Measurements from ENCODE around the gene SMAD9.

Gene SMAD9

DNA sequence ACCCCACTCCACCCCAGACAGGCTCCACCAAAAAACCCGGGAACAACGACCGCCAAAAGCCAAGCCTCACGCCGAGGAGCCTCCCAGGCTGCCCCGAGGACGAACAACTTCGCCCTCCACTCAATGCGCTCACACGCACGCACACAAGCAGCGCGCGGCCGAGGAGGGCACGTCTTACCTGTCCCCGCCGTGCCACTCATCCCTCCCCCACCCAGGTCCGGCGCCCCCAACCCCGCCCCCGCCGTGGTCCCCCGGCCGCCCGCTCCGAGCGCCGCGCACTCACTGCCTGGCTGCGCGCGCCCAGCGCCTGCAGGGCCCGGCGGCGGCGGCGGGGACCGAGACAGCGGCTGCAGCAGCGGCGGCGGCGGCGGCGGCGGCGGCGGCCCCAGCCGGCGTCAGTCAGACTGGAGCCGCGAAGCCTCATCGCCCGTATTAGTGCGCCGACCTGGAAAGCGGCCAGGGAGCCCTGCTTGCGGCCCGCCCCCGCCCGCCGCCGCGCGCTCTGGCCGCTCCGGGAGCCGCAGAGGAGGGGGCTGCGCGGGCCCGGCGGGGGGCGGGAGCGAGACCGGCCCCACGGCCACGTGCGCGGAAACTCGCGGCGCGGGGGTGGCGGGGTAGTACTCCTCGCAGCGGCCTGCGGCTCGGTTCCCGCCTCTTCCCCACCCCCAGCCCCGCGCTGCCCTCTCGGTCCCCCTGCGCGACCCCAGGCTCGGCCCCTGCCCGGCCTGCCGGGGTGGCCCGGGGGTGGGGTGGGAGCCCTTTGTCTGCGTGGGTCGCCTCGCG is at the start of gene SMAD9:
SMAD9 (minus strand) TSS at position 406 of the 783 bp plus-strand sequence. CDS start 40,549 bp downstream, outside the sequence.
- DNase-seq (ENCODE audit: low read depth in 1 of 2, low spot score in 1 of 2), result no peak

DNA sequence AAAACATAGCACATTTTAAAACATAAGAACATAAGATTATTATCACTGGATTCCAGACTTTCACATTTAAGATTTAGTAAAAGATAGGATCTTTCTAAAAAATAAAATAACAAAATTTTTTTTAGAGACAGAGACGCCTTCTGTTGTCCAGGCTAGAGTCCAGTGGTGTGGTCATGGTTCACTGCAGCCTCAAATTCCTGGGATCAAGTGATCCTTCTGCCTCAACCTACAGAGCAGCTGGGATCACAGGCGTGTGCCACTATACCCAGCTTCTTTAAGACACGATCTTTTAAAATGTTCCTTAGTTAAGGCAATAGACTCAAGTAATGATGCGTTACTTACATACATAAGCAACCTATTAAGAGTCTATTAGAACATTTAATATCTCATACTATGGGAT is 46.4 kb upstream of the SMAD9 start:
- DNase-seq (ENCODE audit: low read depth in 1 of 2, low spot score in 1 of 2), result no peak

DNA sequence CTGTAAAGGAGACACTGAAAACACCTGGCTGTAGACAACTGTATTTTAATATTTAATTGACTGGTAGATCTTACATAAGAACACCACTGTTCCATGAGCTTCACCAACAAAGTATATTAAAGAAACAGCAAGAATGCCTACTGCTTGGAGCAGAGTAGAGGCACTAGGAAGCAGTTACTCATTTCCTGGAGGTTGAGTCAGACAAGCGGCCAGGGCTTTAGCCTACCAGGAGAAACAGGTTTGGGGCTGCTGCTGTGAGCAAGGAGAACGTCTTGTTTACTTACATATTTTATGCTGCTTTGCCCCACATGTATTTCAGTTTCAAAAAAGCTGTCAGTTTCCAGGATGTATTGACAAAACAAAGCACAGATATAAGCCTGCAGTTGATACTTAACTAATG is 45.7 kb upstream of the SMAD9 start:
- no peak for DNase-seq (ENCODE audit: low read depth in 1 of 2, low spot score in 1 of 2)

DNA sequence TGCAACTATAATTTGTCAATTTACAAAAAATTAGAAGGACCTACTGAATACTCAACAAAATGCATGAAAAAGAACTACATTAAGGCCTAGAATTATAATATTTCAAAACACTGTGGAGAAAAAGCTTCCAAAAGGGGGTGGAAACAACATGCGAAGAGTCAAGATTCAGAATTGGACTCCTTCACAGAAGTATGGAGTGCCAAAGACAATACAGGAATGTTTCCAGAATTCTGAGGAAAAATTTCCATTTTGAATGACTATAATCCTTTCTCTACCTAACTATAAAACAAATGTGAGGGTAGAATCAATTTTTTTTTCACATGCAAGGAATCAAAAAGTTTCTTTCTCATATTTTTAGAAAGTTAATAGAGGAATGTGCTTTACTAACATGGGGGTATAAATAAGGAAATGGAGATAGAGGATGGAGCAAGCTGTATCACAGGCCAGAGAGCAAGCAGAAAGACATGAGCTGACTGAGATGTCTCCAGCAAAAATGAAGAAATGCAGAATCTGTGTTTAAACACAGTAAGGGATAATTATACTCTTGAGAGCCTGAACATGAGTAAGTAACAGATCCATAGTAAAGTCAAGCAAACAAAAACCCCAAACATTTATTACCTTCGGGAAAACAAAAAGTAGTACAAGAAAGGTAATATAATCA is 39.5 kb upstream of the SMAD9 start:
- DNase-seq (ENCODE audit: low read depth in 1 of 2, low spot score in 1 of 2), result no peak

DNA sequence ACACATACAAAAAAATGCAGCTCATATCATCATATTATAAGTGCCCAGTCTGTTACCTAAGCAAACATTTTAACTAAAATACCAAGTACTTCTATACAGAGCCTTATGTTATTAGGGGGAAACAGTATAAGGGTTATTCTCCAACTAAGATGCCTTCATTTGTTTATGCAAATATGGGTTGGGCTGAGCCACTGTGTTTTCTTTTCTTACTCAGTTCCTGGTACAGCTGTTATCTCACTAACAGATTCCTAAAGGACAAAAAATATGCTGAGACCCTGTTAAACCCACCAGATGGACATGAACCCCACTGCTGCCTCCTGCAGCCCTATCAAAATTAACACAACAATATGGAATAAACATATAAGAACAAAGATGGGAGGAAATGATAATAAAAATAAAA is 34.5 kb upstream of the SMAD9 start:
- DNase-seq (ENCODE audit: low read depth in 1 of 2, low spot score in 1 of 2), result no peak

DNA sequence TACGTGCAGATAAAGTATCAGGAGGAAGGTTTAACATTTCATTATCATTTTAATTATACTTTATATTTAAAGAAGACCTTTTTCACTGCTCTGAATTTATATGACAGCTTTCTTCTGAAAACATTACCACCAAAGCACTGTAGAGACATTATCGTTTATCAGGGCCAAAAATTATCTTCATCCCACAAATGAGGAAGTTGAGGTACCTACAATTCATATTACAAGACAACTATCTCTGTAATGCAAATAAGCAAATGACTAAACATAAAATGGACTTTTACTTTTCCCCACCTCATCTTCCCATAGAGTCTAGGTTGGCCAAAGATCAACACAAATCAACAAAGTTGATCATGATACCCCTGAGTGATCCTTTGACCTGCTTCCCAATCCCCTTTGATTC is 30.9 kb upstream of the SMAD9 start:
- DNase-seq (ENCODE audit: low read depth in 1 of 2, low spot score in 1 of 2), result no peak

DNA sequence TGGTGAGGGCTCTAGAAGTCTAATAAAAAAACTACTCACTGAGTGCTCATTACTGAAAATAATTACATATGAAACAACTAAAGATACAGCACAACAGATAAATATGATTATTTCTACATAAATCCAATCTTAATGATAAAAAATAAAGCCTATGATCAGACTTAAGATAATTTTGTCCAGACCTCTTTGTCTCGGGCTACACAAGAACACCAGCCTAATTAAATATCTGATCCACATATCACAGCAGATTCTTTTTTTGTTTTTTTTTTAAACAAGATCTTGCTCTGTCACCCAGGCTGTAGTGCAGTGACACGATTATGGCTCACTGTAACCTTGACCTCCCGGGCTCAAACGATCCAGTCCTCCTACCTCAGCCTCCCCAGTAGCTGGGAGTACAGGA is 30.3 kb upstream of the SMAD9 start:
- no peak for DNase-seq (ENCODE audit: low read depth in 1 of 2, low spot score in 1 of 2)

DNA sequence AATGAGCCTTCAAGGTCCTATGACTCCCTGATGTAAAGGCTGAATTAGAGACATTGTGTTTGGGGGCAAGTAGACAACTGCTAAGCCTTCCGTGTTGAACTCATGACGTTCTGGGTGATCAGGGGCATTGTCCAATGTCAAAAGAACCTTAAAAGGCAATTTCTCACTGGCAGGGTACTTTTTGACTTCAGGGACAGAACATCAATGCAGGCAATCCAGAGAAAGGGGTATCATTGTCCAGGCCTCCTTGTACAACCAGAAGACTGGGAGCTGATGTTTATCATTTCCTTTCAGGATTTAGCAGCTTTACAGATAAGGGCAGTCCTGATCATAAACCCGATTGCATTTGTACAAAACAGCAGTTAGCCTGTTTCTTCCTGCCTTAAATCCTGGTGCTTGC is 25.0 kb upstream of the SMAD9 start:
- DNase-seq (ENCODE audit: low read depth in 1 of 2, low spot score in 1 of 2), result no peak

DNA sequence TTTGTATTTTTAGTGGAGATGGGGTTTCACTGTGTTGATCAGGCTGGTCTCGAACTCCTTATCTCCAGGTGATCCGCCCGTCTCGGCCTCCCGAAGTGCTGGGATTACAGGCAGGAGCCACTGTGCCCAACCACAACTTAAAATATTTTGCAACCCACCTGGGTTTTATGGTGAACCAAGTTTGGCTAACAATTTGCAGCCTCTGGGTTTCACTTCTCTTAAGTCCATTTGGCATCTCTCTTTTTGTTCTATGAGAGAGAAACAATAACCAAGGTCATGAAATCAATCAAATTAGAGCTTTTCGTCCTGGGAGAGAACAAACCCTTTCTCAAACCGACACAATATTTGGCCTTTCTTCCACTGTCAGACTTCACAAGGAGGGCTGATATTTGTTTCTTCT is 5.6 kb upstream of the SMAD9 start:
- no peak for DNase-seq (ENCODE audit: low read depth in 1 of 2, low spot score in 1 of 2)

DNA sequence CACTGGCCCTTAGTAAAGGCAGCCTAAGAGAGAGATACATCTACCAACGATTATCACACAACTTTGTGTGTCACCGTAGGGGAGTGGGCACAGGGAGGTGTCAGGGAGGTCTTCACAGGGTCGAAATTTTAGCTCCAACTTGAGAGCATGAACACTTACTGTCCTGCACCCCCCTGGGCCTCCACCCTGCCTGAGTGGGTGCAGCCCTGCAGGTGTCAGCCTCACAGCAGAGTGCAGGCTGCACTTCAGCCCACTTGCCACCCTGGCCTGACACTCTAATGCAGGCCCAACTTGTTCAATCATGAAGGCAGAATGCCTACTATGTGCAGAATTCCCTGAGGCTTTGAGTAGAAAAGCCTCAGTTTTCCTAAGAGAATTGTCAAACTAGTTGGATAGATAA is 4.0 kb upstream of the SMAD9 start:
- DNase-seq (ENCODE audit: low read depth in 1 of 2, low spot score in 1 of 2), result no peak

DNA sequence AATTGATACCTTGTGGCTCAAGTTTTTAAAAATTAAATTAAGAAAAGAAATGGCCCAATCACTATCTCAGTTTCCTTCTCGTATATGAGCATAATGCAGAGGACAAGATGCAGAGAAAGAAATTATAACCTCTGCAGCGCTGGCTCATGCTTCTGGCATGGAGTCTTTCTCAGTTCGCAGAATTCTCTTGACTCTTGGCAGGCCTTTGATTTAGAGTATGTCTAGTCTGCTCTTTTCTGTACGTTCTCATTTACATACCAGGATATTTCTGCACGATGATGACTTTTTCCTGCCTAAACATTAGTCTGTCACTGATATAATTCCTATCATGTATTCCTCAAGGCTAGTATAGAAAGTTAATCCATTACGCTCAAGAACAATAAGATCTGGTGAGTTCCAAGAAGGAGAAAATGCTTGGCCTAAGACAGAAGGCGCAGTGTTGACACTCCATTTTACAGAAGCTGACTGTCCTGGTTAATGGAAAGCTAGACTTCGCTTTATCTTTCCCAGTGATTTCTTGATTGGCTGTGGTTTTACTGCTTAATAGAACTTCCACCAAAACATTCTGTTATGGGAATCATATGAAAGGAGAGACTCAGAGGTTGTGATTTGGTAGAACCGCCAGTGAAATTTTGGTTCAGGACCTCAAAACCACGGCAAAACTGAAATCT is 1.7 kb upstream of the SMAD9 start:
- no peak for DNase-seq (ENCODE audit: low read depth in 1 of 2, low spot score in 1 of 2)

DNA sequence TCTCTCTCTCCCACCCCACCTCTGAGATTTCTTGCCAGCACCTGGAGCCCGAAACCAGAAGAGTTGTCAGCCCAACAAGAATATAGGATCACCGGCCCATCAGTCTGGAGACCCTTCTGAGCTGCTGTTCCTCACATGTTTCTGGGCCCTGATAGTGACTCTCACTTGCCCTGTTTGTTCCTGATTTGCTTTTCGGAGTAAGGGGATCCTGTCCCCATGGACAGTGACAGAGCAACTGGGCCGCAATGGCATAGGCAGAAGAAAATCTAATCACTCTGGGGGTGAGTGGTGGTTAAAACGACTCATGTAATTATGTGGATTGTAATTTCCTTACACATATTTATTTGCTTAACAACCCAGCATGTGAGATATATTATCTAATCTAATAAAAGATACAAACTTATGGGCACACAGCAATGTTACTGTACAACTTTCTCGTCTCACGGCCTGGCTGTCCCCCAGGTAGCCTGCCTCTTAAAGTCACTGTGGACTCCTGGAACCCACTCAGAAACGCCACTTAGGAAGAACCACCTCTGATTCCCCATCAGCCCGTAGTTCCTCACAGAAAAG is 663 bp upstream of the SMAD9 start:
- no peak for DNase-seq (ENCODE audit: low read depth in 1 of 2, low spot score in 1 of 2)

DNA sequence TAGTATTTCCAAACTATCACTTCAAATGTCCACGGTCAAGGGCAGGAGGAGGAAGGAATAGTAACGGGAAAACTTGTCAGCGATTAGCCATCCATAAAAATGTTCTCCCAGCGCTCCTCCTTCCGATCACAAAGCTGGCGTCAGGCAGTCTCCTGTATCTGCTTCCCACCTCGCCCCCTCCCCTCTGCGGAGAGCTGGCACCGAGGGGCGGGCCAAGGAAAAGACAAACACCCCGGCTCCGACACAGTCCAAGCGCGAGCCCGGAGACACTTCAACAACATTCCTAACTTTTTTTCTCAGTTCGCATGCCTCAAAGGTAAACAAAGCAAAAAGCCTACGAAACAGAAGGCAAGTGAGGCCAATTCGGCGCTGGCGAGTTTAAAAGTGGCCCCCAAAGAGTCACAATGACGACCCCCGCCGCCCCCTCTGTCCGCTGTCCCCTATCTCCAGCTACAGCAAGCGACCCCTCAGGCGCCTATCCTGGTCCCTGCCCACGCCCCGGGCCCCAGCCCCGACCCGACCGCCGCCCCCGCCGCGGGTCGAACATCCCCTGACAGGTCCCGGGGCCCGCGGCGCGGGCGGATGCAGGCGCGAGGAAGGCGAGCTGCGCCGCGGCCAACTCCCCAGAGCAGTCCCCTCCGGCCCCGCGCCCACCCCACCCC is 736 bp downstream of the SMAD9 start:
- no peak for DNase-seq (ENCODE audit: low read depth in 1 of 2, low spot score in 1 of 2)

DNA sequence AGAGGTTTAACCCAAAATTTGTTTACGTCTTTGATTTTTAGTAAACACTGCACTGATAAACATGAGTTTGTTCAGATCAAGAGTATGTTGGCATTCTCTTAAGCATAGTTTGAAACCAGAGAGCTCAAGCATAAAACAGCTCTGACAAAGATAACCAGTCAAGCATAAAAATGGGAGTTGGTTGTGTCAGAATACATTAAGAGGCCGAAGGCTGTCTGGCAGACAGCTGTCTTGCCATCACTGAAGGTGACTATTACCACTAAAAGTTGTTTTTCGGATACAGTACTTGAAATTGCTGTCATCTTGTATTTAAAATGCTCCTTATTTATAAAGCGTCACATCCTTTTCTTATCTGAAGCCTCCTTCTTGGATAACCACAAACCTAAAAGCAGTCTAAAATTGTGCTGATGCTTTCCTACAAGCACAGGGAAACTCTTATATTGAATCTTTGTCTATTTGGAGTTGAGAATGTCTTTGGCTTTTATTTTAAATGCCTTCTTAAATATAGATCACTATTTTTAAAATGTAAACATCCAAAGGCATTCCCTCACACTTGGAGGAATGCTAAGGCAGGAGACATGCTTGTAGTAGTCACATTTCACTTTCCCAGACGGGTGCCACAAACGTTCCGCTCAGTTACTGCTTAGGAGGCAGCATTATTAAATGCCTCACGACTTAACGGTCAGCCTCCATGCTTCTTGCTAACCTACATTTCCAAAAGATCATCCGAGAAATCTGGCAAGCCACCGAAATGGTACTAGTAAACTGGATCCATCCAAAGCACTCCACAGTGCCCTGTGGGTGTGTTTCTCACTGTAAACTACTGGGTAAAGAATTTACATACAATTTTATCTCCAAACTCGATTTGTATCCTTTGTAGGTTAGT is 1.5 kb downstream of the SMAD9 start:
- no peak for DNase-seq (ENCODE audit: low read depth in 1 of 2, low spot score in 1 of 2)

DNA sequence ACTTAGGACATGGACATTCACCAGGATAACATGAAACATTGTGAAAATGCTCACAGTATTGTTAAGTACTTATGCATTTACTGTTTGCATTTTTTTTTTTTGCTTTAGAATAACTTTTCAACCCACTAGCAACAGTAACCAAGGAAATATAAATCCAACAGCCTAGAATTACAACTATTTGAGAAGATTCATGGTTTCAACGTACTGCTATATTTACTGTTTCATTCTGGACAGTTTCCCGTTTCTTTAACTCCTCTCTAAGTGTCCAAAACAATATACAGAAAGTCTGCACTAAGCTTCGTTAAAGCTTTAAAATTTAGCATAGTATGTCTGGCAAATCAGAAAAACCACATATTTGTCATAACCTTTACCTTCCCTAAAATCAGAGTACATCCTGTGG is 2.7 kb downstream of the SMAD9 start:
- no peak for DNase-seq (ENCODE audit: low read depth in 1 of 2, low spot score in 1 of 2)

DNA sequence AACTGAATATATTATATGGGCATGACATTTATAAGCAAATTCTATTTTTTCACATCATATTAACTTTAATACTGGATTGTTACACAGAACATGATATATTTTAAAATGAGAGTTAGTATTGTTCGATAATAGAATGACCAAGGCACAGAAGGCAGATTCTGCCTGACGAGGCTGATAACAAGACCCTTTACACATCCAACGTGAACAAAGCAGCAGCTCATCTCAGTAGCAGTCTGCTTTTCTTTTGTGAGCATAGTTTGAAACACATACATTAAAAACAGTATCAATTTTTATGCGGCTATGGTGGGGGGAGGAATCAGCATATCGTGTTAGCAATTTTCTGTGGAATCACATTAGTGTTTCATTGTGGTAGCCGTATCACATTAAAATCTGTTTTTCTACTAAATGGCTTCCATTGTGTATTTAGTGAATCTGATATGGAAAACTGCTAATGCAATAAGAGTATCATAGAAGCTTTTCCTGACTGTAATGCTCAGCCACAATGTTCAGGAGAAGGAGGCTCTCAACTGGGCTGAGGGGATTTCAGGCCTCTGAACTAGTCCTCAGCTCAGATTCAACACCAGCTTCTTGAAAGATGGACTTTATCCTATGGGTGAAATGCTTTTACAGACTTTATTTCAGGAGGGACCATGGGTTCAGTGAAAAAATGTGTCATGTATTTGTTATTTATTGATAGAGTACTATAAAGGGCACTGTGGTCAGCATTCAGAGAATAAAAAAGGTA is 4.0 kb downstream of the SMAD9 start:
- DNase-seq (ENCODE audit: low read depth in 1 of 2, low spot score in 1 of 2), result no peak

DNA sequence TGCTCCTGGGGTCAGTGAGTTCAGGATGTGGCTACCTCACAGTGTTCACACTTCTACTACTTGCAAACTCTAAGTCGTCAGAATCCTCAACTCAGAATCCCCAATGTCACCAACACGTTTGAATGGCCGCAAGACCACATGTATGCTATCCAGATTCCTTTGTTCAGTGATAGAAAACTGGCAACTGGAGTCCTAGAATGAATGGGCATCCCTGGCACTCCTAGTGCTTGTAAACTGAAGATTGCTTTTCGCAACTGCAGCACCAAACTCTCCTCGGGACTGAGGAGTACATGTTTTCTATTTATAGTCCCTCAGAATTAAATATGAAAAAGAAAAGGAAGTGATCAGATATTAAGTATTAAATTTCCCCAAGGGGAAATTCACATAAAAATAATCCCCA is 4.9 kb downstream of the SMAD9 start:
- DNase-seq (ENCODE audit: low read depth in 1 of 2, low spot score in 1 of 2), result no peak

DNA sequence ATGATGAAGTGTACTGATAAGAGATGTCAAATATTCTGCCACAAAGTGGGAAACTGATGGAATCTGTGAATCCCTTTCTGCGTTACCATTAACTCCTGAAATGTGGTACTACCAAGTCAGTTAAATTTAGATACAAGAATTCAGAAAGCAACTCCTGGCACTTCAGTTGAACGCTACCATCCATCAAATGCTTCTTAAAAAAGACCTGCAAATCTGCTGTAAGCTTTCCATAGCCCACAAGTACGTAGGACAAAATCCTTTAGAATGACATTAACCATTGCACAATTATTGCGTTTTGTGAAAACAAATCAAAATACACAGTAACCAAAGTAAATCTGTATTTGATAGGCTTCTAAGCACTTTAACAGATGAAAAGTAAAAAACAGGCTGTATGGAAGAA is 5.4 kb downstream of the SMAD9 start:
- no peak for DNase-seq (ENCODE audit: low read depth in 1 of 2, low spot score in 1 of 2)

DNA sequence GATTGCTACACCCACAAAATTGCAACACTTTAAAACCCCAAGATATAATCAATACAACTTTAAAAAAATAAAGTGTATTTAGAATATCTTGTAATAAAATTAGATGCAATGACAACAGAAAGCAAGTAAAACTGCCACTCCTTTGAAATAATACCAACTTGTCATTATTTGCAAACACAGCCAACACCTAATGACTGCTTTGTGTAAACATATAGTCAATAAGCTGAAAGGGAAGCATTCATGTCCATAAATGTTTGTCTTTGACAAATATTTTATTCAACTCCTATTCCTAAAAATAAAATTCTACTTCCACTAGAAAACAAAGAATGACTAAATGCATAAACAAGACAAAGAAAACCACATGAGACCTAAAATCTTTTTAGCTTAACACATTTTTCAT is 6.6 kb downstream of the SMAD9 start:
- no peak for DNase-seq (ENCODE audit: low read depth in 1 of 2, low spot score in 1 of 2)

DNA sequence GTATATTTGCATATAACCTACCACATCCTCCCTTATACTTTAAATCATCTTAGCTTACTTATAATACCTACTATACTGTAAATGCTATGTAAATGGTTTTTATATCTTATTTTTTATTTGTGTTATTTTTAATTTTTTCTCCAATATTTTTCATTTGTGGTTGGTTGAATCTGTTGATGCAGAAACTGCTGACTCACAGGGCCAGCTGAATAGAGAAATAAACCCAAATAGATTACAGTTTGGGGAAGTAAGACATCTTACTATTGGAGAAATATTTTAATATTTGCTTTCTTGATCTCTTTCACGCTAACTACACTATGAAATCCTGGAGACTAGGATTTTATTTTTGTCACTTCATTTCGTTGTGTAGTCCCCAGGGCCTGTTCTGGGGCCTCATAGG is 7.1 kb downstream of the SMAD9 start:
- DNase-seq (ENCODE audit: low read depth in 1 of 2, low spot score in 1 of 2), result no peak
